GM12878 (cell line): ENCODE results near the gene DOP1A. TPM values are rescaled to one million over a fixed set of nuclear protein-coding genes. Genes with fewer than 3 reads are reported as not detected.

Source experiments
- ATAC-seq: fragments of 200-7000 bp; cut with Tn5 transposase; 3 replicates; pipeline ENCODE4 v1.9.1; 2020; ENCODE audit warnings: mild to moderate bottlenecking, moderate library complexity
- BruUV-seq: library from RNA; stranded (reverse); fragments of 400-500 nt; replicated peaks from 2 replicates; lab custom pipeline; 2021; lab: Mats Ljungman, UMichigan
- CTCF ChIA-PET: fragments of 300-600 bp; sonication (Branson Sonifier 250); formaldehyde crosslinking; extraction: SDS; loops from one replicate; lab custom pipeline; 2021; ENCODE audit warnings: inconsistent platforms; lab: Yijun Ruan, JAX
- POLR2A ChIA-PET: fragments of 350-600 bp; formaldehyde crosslinking; extraction: SDS; loops from one replicate; lab custom pipeline; 2021; ENCODE audit warnings: inconsistent platforms; lab: Charles Lee
- RAD21 ChIA-PET: fragments of 300-600 bp; sonication (Branson Sonifier 250); formaldehyde crosslinking; loops from one replicate; lab custom pipeline; 2023; ENCODE audit warnings: antibody characterized with exemption; ENCODE audit not compliant: unreplicated experiment; lab: Charles Lee
- SMC1A ChIA-PET: fragments of 300-600 bp; sonication (Branson Sonifier 250); formaldehyde crosslinking; loops from one replicate; lab custom pipeline; 2023; ENCODE audit not compliant: unreplicated experiment, uncharacterized antibody; lab: Charles Lee
- DNase-seq: peaks from one replicate; pipeline ENCODE4 v3.0.0-alpha.2; 2011; ENCODE audit warnings: low read depth, low spot score
- FAIRE-seq: peaks from 3 replicates; lab custom pipeline; 2011; peaks lifted over from hg19 to GRCh38; lab: Jason Lieb, UNC
- H2AFZ ChIP-seq: 2 replicates; pipeline ENCODE4 v1.6.0; 2011; ENCODE audit warnings: low read depth, low read length, control low read depth; ENCODE audit not compliant: control insufficient read depth
- H3K27ac ChIP-seq: 2 replicates; pipeline ENCODE4 v1.5.1; 2011; ENCODE audit warnings: control low read depth; ENCODE audit not compliant: control insufficient read depth, insufficient read depth
- H3K27me3 ChIP-seq, 2 experiments: replicated peaks in 1 of 2; 2 replicates each; pipeline versions ENCODE4 v1.6.0 to v1.6.1; 2011; ENCODE audit warnings: low read length in 1 of 2; ENCODE audit not compliant: control insufficient read depth in 2 of 2, insufficient read depth in 2 of 2
- H3K36me3 ChIP-seq, 2 experiments: 2 replicates each; pipeline ENCODE4 v1.5.1; 2011; ENCODE audit warnings: low read length in 1 of 2; ENCODE audit not compliant: control insufficient read depth in 2 of 2, insufficient read depth in 2 of 2
- H3K4me1 ChIP-seq: 2 replicates; pipeline ENCODE4 v1.6.1; 2011; ENCODE audit warnings: mild to moderate bottlenecking, low read length, moderate library complexity, mixed read lengths; ENCODE audit not compliant: control insufficient read depth, insufficient read depth
- H3K4me2 ChIP-seq: 2 replicates; pipeline ENCODE4 v1.6.0; 2011; ENCODE audit warnings: control low read depth; ENCODE audit not compliant: control insufficient read depth, insufficient read depth
- H3K4me3 ChIP-seq: fragments of 200-600 bp; sonication (generic); 2 replicates; pipeline ENCODE4 v1.5.1; 2016
- H3K79me2 ChIP-seq: 2 replicates; pipeline ENCODE4 v1.6.0; 2011; ENCODE audit warnings: low read length; ENCODE audit not compliant: control insufficient read depth, insufficient read depth
- H3K9ac ChIP-seq: 2 replicates; pipeline ENCODE4 v1.8.0; 2011; ENCODE audit warnings: low read length, control low read depth, mixed read lengths; ENCODE audit not compliant: control insufficient read depth, insufficient read depth
- H3K9me3 ChIP-seq: replicated peaks from 3 replicates; pipeline ENCODE4 v1.5.1; 2011; ENCODE audit warnings: mild to moderate bottlenecking, low read length; ENCODE audit not compliant: control insufficient read depth, insufficient read depth
- H4K20me1 ChIP-seq: 2 replicates; pipeline ENCODE4 v1.6.0; 2011; ENCODE audit not compliant: control insufficient read depth, insufficient read depth
- SIN3A ChIP-seq: IDR thresholded peaks from 2 replicates; pipeline ENCODE4 v1.6.1; 2012; ENCODE audit warnings: low read depth, low read length, improper control_type of control experiment
- ZNF24 ChIP-seq: fragments of 450-650 bp; IDR thresholded peaks from 2 replicates; pipeline ENCODE4 v1.6.1; 2017; ENCODE audit warnings: antibody characterized with exemption, mild to moderate bottlenecking
- ZNF274 ChIP-seq: IDR thresholded peaks from one replicate; pipeline ENCODE4 v1.8.0; 2011; ENCODE audit not compliant: insufficient read length, insufficient read depth
- ZNF622 ChIP-seq: fragments of 450-650 bp; IDR thresholded peaks from 2 replicates; pipeline ENCODE4 v1.6.1; 2017; ENCODE audit warnings: mild to moderate bottlenecking, inconsistent platforms
- WGBS: methylation state at CpG from one replicate; pipeline ENCODE4 v1.1.6; 2016; ENCODE audit warnings: low lambda C conversion rate; ENCODE audit not compliant: insufficient replicate concordance, insufficient coverage; ENCODE audit errors: missing lambda C conversion rate; 5-methylcytosine and 5-hydroxymethylcytosine counted together
- in situ Hi-C: fragments of 300-500 bp; cut with MboI; formaldehyde crosslinking; loops from 9 replicates; pipeline ENCODE4 v1.14.3; 2018; ENCODE audit warnings: mixed read lengths
- intact Hi-C: fragments of 100-400 bp; cut with micrococcal nuclease; formaldehyde crosslinking; loops from one replicate; pipeline ENCODE4 v1.14.2; 2022; ENCODE audit not compliant: unreplicated experiment
- polyA plus RNA-seq, 11 experiments: library from polyadenylated mRNA; depleted of rRNA in 4 of 11; unstranded in 6 of 11; stranded (reverse) in 5 of 11; fragments of >200 nt; fragmentation: Nextera tagmentation in 4 of 11; fragmentation: Illumina TruSeq in 1 of 11; extraction: Ambion mirVana in 4 of 11; extraction: Trizol in 1 of 11; gene quantifications; 1 replicate in 1 of 11; 2 replicates in 10 of 11; pipeline versions ENCODE4 v1.2.1 to v1.2.3, GENCODE V29; 2011 to 2016; ENCODE audit warnings: inconsistent platforms in 2 of 11, missing spikeins in 2 of 11, low read depth in 1 of 11
- total RNA-seq, 4 experiments: library from RNA; depleted of rRNA in 3 of 4; stranded (reverse); fragments of >200 nt in 3 of 4; fragmentation: Illumina TruSeq in 1 of 4; extraction: Trizol in 1 of 4; gene quantifications; 2 replicates each; pipeline versions ENCODE4 v1.2.1 to v1.2.3, GENCODE V29; 2013 to 2021

Gene DOP1A
- total and polyA plus RNA-seq, 10 of the 15 experiments (the other 5 are each of a cell fraction or from before 2014, with no cell fraction given): 1.9 to 22.9 (median 10.3) TPM

- no peak for TF ChIP-seq ZNF274
- TF ChIP-seq ZNF24: no peak
- no peak for TF ChIP-seq ZNF622
- intact Hi-C loops (no loop called here), in situ Hi-C loops (no loop called here)
- H3K27ac ChIP-seq: no peak overlapping the region
- no peaks in the 10 kb centered on the region for H3K9me3 ChIP-seq
- ChIA-PET SMC1A (interaction anchor here (0.9 kb wide), 1 partner anchor 62 kb away, joined by 3 read pairs; no protein-coding TSS in a partner anchor), CTCF (interaction anchor here (1.0 to 1.3 kb wide), 2 partner anchors 65 to 66 kb away, joined by 3 to 4 read pairs; partner anchors contain the start of genes DOP1A and UBE3D), RAD21 (no interaction called here), POLR2A (no interaction called here)
- no peaks in the 10 kb centered on the region for H3K27me3 ChIP-seq
- no TSS peak for BruUV-seq
- no peak overlapping the region for H3K4me3 ChIP-seq
- ATAC-seq (no peak), FAIRE-seq (no peak), DNase-seq (no peak)
- no peak overlapping the region for H3K9ac ChIP-seq
- no peak overlapping the region for H2AFZ ChIP-seq
- H3K4me1 ChIP-seq: no peaks in the 10 kb centered on the region
- 98% methylated on average over 3 of the region's 3 CpGs for WGBS
- no peak overlapping the region for H3K4me2 ChIP-seq
- no peaks in the 10 kb centered on the region for H4K20me1 ChIP-seq
- no peaks in the 10 kb centered on the region for H3K79me2 ChIP-seq
- H3K36me3 ChIP-seq: peaks cover 4 to 15% of the 10 kb centered on the region in 2 experiments; a peak in 3 of 4 replicates
Measured at GRCh38 chr6:83132121-83132520, 64.7 kb downstream of the DOP1A start.

DNA sequence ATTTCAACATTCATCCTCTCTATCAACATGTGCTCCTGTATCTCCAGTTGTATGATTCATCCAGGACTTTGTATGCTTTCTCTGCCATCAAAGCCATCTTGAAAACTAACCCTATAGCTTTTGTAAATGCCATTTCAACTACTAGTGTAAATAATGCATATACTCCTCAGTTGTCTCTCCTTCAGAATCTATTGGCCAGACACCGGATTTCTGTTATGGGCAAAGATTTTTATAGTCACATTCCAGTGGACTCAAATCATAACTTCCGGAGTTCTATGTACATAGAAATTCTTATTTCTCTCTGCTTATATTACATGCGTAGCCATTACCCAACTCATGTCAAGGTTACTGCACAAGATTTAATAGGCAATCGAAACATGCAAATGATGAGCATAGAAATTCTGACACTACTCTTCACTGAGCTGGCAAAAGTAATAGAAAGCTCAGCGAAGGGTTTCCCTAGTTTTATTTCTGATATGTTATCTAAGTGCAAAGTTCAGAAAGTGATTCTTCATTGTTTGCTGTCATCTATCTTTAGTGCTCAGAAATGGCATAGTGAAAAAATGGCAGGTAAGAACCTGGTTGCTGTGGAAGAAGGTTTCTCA, 70.7 kb downstream of the DOP1A start:
- no peak for TF ChIP-seq SIN3A
- DNase-seq: no peak
- peaks cover 0 to 2% of the 10 kb centered on the region in 2 experiments; a peak in 1 of 4 replicates for H3K36me3 ChIP-seq
- POLR2A ChIA-PET: no interaction called here
- H3K27ac ChIP-seq: no peak overlapping the region
- no peak overlapping the region for H2AFZ ChIP-seq
- in situ Hi-C loops (no loop called here), intact Hi-C loops (no loop called here)
- 98% methylated on average over 5 of the region's 5 CpGs for WGBS
- no peaks in the 10 kb centered on the region for H3K4me1 ChIP-seq
- no peaks in the 10 kb centered on the region for H3K9me3 ChIP-seq
- CTCF ChIA-PET: interaction anchor here (1.6 kb wide), 1 partner anchor 68 kb away, joined by 6 read pairs; no protein-coding TSS in a partner anchor
- no peak for ATAC-seq
- no peak overlapping the region for H3K4me2 ChIP-seq
- SMC1A ChIA-PET: interaction anchor here (1.2 to 4.1 kb wide), 2 partner anchors 17 to 71 kb away, joined by 3 to 17 read pairs; partner anchors contain the start of gene DOP1A
- no peaks in the 10 kb centered on the region for H4K20me1 ChIP-seq
- no peak overlapping the region for H3K9ac ChIP-seq
- no peak for FAIRE-seq
- RAD21 ChIA-PET: interaction anchor here (2.0 kb wide), 1 partner anchor 71 kb away, joined by 5 read pairs; the partner anchor contains the start of gene DOP1A
- H3K4me3 ChIP-seq: no peak overlapping the region
- H3K79me2 ChIP-seq: no peaks in the 10 kb centered on the region
- TSS peak; percentile 33 for BruUV-seq
- H3K27me3 ChIP-seq: no peaks in the 10 kb centered on the region
